HG03135 (cell line): ENCODE measurements around the gene WNT9B.
A peak's percentile ranks its signal among the peaks of the same experiment; 100 is the strongest.
"Not testable (repeated sequence)": the region's sequence is repeated elsewhere in the genome, so short reads cannot be mapped to it uniquely, and the experiment has no call there.

Experiments used
- ATAC-seq: cut with Tn5 transposase; IDR thresholded peaks from one replicate; pipeline ENCODE4 v1.9.1; 2021; ENCODE audit warnings: mild to moderate bottlenecking, moderate library complexity; ENCODE audit not compliant: unreplicated experiment

Gene WNT9B

GRCh38 chr17:46903762-46904672 lies 52.6 kb downstream of the WNT9B start:
- no peak for ATAC-seq

- no peak for ATAC-seq
Measured at GRCh38 chr17:46908068-46908737, 56.8 kb downstream of the WNT9B start.

GRCh38 chr17:46910179-46910927 lies 59.0 kb downstream of the WNT9B start:
- ATAC-seq: no peak

GRCh38 chr17:46911311-46911710 lies 59.9 kb downstream of the WNT9B start:
- ATAC-seq: no peak

GRCh38 chr17:46915596-46915995 lies 64.2 kb downstream of the WNT9B start:
- ATAC-seq: no peak

- no peak for ATAC-seq
Measured at GRCh38 chr17:46916211-46916610, 64.8 kb downstream of the WNT9B start.

- no peak for ATAC-seq
Measured at GRCh38 chr17:46916623-46917022, 65.2 kb downstream of the WNT9B start.

- ATAC-seq: no peak
Measured at GRCh38 chr17:46917041-46917440, 65.7 kb downstream of the WNT9B start.

GRCh38 chr17:46917516-46917915 lies 66.1 kb downstream of the WNT9B start:
- no peak for ATAC-seq

- ATAC-seq: not testable (repeated sequence)
Measured at GRCh38 chr17:46921962-46922361, 70.6 kb downstream of the WNT9B start.

- no peak for ATAC-seq
Measured at GRCh38 chr17:46922487-46922803, 71.1 kb downstream of the WNT9B start.

- ATAC-seq: peak; percentile 85
Measured at GRCh38 chr17:46922804-46923635, 71.6 kb downstream of the WNT9B start, which contains the start of gene GOSR2. GOSR2 (plus strand) TSS chr17:46923160; CDS start chr17:46923193, 33 bp downstream.

- ATAC-seq: no peak
Measured at GRCh38 chr17:46925185-46925868, 73.9 kb downstream of the WNT9B start.

GRCh38 chr17:46928467-46929261 lies 77.3 kb downstream of the WNT9B start:
- ATAC-seq: no peak

- ATAC-seq: no peak
Measured at GRCh38 chr17:46929413-46929812, 78.0 kb downstream of the WNT9B start.

GRCh38 chr17:46930051-46930450 lies 78.7 kb downstream of the WNT9B start:
- no peak for ATAC-seq

- ATAC-seq: no peak
Measured at GRCh38 chr17:46931596-46931995, 80.2 kb downstream of the WNT9B start.

- no peak for ATAC-seq
Measured at GRCh38 chr17:46935658-46936266, 84.4 kb downstream of the WNT9B start.
